ENCODE data around the gene SLC10A2. TPM values are rescaled to one million over a fixed set of nuclear protein-coding genes. Genes with fewer than 3 reads are reported as not detected.

The SLC10A2 gene
- polyA plus RNA-seq, 3 donors, result not detected

- Mint-ChIP-seq H3K27me3 (ENCODE audit: low read depth in 3 of 3) (no peaks in the 10 kb centered on the region), H3K9me3 (peaks cover 0 to 7% (median 2%) of the 10 kb centered on the region in 7 donors), H3K4me1 (no peaks in the 10 kb centered on the region), H3K36me3 (no peaks in the 10 kb centered on the region), H3K27ac (no peak overlapping the region), H3K4me3 (no peak overlapping the region)
- H2AFZ ChIP-seq (ENCODE audit: insufficient read depth, low read depth, low read length, poor library complexity, severe bottlenecking), result no peak overlapping the region
- intact Hi-C loops (cut with micrococcal nuclease), result no loop called here
- no peaks in the 10 kb centered on the region for H3K79me2 ChIP-seq (ENCODE audit: insufficient read depth, low read length)
- no peaks in the 10 kb centered on the region for H3K36me3 ChIP-seq (replicated peaks in 1 of 2; ENCODE audit: control insufficient read depth in 1 of 2, insufficient read depth in 2 of 2, low read length in 2 of 2)
- H3K4me1 ChIP-seq (ENCODE audit: control insufficient read depth in 1 of 2, insufficient read depth in 2 of 2, low read length in 2 of 2), result no peaks in the 10 kb centered on the region
- H3K4me3 ChIP-seq (replicated peaks in 1 of 3; ENCODE audit: low read depth in 2 of 3, low read length in 3 of 3), result no peak overlapping the region
- no peak for TF ChIP-seq CTCF (IDR thresholded peaks at IDR 0.05)
- peaks cover 3 to 4% of the 10 kb centered on the region in 2 donors for H3K9me3 ChIP-seq (replicated peaks in 1 of 2; ENCODE audit: control insufficient read depth in 1 of 2, insufficient read depth in 1 of 2, low read length in 2 of 2)
- no peak overlapping the region for H3K9ac ChIP-seq (ENCODE audit: insufficient read depth, low read length, poor library complexity, severe bottlenecking)
- H3K4me2 ChIP-seq (replicated peaks; ENCODE audit: extremely low read depth, low read length, poor library complexity, severe bottlenecking), result no peak overlapping the region
- H3K27me3 ChIP-seq (ENCODE audit: control insufficient read depth in 2 of 2, insufficient read depth in 2 of 2, low read length in 2 of 2), result no peaks in the 10 kb centered on the region
- WGBS (ENCODE audit: insufficient coverage), result no CpG with 5 or more reads among the region's 1 CpG
- DNase-seq, result no peak
- no peaks in the 10 kb centered on the region for H4K20me1 ChIP-seq (ENCODE audit: insufficient read depth, low read length)
- H3K27ac ChIP-seq (ENCODE audit: low read depth in 1 of 2, low read length in 2 of 2), result no peak overlapping the region
Observed at GRCh38 chr13:103036268-103036667, 29.9 kb downstream of the SLC10A2 start.

- no peak overlapping the region for H3K9ac ChIP-seq (ENCODE audit: insufficient read depth, low read length, poor library complexity, severe bottlenecking)
Observed at GRCh38 chr13:103033999-103034398, 32.2 kb downstream of the SLC10A2 start.

More at GRCh38 chr13:103033999-103034398, 32.2 kb downstream of the SLC10A2 start:
- Mint-ChIP-seq H3K4me1 (no peaks in the 10 kb centered on the region), H3K4me3 (no peak overlapping the region), H3K9me3 (peaks cover 0 to 8% (median 4%) of the 10 kb centered on the region in 7 donors), H3K36me3 (no peaks in the 10 kb centered on the region), H3K27ac (no peak overlapping the region), H3K27me3 (ENCODE audit: low read depth in 3 of 3) (no peaks in the 10 kb centered on the region)
- Histone ChIP-seq H3K27me3 (ENCODE audit: control insufficient read depth in 2 of 2, insufficient read depth in 2 of 2, low read length in 2 of 2) (no peaks in the 10 kb centered on the region), H3K36me3 (replicated peaks in 1 of 2; ENCODE audit: control insufficient read depth in 1 of 2, insufficient read depth in 2 of 2, low read length in 2 of 2) (no peaks in the 10 kb centered on the region), H3K4me3 (replicated peaks in 1 of 3; ENCODE audit: low read depth in 2 of 3, low read length in 3 of 3) (no peak overlapping the region), H4K20me1 (ENCODE audit: insufficient read depth, low read length) (no peaks in the 10 kb centered on the region), H3K9me3 (replicated peaks in 1 of 2; ENCODE audit: control insufficient read depth in 1 of 2, insufficient read depth in 1 of 2, low read length in 2 of 2) (peaks cover 3 to 12% of the 10 kb centered on the region in 2 donors), H3K4me1 (ENCODE audit: control insufficient read depth in 1 of 2, insufficient read depth in 2 of 2, low read length in 2 of 2) (no peaks in the 10 kb centered on the region), H3K4me2 (replicated peaks; ENCODE audit: extremely low read depth, low read length, poor library complexity, severe bottlenecking) (no peak overlapping the region), H3K27ac (ENCODE audit: low read depth in 1 of 2, low read length in 2 of 2) (no peak overlapping the region), H3K79me2 (ENCODE audit: insufficient read depth, low read length) (no peaks in the 10 kb centered on the region), H2AFZ (ENCODE audit: insufficient read depth, low read depth, low read length, poor library complexity, severe bottlenecking) (no peak overlapping the region)
- no peak for TF ChIP-seq CTCF (IDR thresholded peaks at IDR 0.05)
- 100% methylated on average over 1 of the region's 2 CpGs for WGBS (ENCODE audit: insufficient coverage)
- DNase-seq, result no peak
- intact Hi-C loops (cut with micrococcal nuclease), result no loop called here

All from CD14-positive monocyte (primary cell).